IPS-18c (cell line): ENCODE measurements around the gene IFITM5.

ENCODE experiments used
- H3K4me3 ChIP-seq: 2 replicates; pipeline ENCODE4 v1.7.0; 2013; ENCODE audit warnings: low read depth, mild to moderate bottlenecking, low read length, moderate library complexity; ENCODE audit not compliant: insufficient read depth
- H3K9me3 ChIP-seq: one replicate; pipeline ENCODE4 v1.6.1; 2013; ENCODE audit warnings: mild to moderate bottlenecking, low read length, moderate library complexity; ENCODE audit not compliant: control insufficient read depth, insufficient read depth

Gene IFITM5

DNA sequence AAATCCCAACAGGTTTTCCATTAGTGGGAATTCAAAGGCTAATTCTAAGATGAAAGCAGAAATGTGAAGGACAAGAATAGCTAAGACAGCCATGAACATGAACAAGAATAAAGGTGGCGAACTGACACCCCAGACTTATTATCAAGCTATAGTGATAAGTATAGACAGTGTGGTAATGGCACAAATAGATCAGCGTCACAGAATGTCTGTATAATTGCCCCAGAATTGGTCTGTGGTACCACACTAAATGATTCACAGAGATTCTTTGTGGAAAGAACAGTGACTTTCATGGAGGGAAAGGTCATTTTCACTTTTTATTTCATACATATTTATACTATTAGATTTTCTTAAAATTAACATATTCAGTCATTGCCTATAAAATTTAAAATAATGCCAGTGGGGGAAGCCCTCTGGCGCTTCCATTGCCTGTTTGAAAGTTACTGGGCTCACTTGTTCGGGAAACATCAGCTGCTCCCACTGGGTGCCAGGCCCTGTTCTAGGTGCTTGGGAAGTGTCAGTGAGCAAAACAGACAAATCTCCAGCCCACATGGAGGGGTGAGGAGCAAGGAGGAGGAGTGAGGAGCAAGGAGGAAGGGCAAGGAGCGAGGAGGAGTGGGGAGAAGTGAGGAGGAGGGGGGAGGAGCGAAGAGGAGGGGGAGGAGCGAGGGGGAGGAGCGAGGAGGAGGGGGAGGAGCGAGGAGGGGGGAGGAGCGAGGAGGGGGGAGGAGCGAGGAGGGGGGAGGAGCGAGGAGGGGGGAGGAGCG lies 32.5 kb downstream of the IFITM5 start:
- no peak overlapping the region for H3K4me3 ChIP-seq
- H3K9me3 ChIP-seq: no peaks in the 10 kb centered on the region

- Histone ChIP-seq H3K4me3 (no peak overlapping the region), H3K9me3 (no peaks in the 10 kb centered on the region)
Observed at GRCh38 chr11:261624-262023, 37.7 kb downstream of the IFITM5 start.

DNA sequence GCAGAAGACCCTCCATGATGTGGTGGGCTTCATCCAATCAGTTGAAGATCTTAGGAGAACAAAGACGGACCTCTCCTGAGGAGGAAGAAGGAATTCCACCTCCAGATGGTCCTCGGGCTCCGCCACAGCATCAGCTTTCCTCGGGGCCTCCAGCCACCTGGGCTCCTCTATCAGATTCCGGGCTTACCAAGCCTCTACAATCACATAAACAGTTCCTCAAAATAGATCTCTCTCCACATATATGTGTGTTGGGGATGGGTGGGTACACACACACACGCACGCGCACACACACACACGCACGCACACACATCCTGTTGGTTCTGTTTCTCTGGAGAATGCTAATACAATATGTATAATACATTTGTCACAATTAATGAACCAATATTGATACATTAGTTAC lies 39.9 kb downstream of the IFITM5 start:
- Histone ChIP-seq H3K9me3 (no peaks in the 10 kb centered on the region), H3K4me3 (no peak overlapping the region)

DNA sequence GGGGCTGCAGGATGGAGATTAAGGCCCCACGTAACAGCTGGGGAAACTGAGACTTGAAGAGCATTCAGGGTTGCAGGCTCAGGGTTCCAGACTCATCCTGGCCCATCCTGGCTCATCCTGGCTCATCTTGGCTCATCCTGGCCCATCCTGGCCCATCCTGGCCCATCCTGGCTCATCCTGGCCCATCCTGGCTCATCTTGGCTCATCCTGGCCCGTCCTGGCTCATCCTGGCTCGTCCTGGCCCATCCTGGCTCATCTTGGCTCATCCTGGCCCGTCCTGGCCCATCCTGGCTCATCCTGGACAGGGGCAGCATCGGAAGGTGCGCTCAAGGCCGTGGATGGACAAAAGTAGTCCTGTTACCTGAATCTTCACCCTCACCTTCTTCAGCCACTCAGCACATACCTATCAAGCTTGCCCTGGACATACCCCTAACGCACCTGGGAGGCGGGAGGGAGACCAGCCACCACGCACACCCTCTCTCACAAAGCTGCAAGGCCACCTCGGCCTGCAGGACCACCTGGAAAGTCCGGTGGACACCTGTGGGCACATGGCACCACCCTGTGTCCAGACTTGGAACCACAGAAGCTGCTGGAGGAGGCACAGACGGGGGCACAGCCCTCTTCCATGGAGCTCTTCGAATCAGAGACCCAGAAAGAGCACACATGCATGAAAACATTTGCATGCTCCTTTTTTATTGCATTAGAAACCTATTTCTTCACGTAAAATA lies 41.4 kb downstream of the IFITM5 start:
- Histone ChIP-seq H3K9me3 (no peaks in the 10 kb centered on the region), H3K4me3 (no peak overlapping the region)

GRCh38 chr11:256952-257737 lies 42.2 kb downstream of the IFITM5 start:
- Histone ChIP-seq H3K9me3 (no peaks in the 10 kb centered on the region), H3K4me3 (no peak overlapping the region)

GRCh38 chr11:255816-256215 lies 43.5 kb downstream of the IFITM5 start:
- H3K4me3 ChIP-seq: no peak overlapping the region
- no peaks in the 10 kb centered on the region for H3K9me3 ChIP-seq

GRCh38 chr11:255176-255575 lies 44.1 kb downstream of the IFITM5 start:
- no peak overlapping the region for H3K4me3 ChIP-seq
- H3K9me3 ChIP-seq: no peaks in the 10 kb centered on the region

DNA sequence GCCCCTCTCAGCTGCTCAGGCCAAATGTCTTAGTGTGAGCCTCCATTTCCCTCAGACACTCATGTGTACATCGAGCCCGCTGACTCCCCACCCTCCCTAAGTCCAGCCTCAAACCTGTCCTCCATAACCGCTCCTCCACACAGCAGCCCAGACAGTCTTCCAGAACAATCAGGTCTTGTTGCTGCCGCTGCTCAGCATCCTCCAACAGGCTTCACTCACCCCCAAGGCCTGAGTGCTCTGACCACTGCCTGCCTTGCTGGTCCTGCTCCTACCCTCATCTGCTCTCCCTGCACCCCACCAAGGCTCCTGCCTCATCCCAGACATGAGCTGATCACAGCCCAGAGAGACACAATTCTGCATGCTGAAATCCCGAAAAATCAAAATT lies 45.4 kb downstream of the IFITM5 start:
- H3K4me3 ChIP-seq: no peak overlapping the region
- H3K9me3 ChIP-seq: no peaks in the 10 kb centered on the region

GRCh38 chr11:253160-253885 lies 46.0 kb downstream of the IFITM5 start:
- Histone ChIP-seq H3K9me3 (no peaks in the 10 kb centered on the region), H3K4me3 (no peak overlapping the region)

DNA sequence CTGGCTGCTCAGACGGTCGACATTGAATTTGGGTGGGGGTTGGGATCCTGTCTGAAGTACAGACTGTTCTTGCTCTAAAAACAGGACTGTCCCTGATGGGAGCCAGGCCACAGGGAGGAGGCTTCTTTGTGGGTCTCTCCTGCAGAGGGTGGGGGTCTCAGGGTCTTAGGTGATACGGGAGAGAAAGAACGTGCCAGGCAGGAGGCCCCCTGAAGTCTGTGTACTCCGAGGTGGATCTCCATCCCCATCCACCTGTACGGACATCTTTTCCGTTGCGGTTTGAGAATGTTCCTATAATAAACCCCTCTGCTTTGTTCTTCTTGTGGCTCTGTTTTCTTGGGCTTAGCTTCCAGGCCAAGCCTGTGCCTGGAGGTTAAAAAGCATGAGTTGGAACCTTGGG lies 46.7 kb downstream of the IFITM5 start:
- Histone ChIP-seq H3K4me3 (no peak overlapping the region), H3K9me3 (no peaks in the 10 kb centered on the region)

- H3K9me3 ChIP-seq: no peaks in the 10 kb centered on the region
- H3K4me3 ChIP-seq: no peak overlapping the region
Observed at GRCh38 chr11:251550-251949, 47.8 kb downstream of the IFITM5 start.

DNA sequence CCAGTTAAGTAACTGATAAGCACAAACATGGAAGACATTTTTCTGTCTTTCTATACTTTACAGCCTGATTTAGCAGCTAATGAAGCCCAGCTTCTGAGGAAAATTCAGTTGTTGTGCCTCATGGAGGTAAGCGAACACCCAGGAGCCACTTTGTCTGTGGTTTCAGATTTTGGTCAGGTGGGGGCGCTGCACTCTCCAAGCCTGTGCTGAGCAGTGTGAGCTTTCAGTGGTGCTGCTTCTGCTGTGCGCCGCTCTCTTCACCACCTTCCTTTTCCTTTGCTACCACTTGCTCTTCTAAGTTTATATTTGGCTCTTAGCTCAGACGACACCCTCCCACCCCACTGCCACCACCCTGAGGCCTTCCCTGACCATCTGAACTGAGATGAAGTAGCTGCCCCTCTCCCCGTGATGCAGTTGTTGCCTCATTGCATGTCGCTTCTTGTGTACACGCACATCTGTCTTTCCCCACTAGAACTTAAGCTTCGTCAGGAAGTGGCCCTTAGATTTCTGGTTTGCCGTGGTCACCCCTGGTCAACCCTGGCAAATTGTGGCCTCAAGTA lies 48.5 kb downstream of the IFITM5 start:
- Histone ChIP-seq H3K9me3 (no peaks in the 10 kb centered on the region), H3K4me3 (no peak overlapping the region)

- H3K4me3 ChIP-seq: no peak overlapping the region
Observed at GRCh38 chr11:250274-250673, 49.1 kb downstream of the IFITM5 start.

GRCh38 chr11:249062-249461 lies 50.3 kb downstream of the IFITM5 start:
- Histone ChIP-seq H3K4me3 (no peak overlapping the region), H3K9me3 (no peaks in the 10 kb centered on the region)

More at GRCh38 chr11:250274-250673, 49.1 kb downstream of the IFITM5 start:
- no peaks in the 10 kb centered on the region for H3K9me3 ChIP-seq
